ENCODE results near the gene MYH7B. TPM values are rescaled to one million over a fixed set of nuclear protein-coding genes. Genes with fewer than 3 reads are reported as not detected.

Gene MYH7B
- total RNA-seq, 1 experiment from 2014 or later, result 1.0 TPM

- Histone ChIP-seq H3K36me3 (ENCODE audit: low read depth) (no peaks in the 10 kb centered on the region), H3K4me3 (no peak overlapping the region), H3K9me2 (ENCODE audit: insufficient read depth) (no peaks in the 10 kb centered on the region), H3K27me3 (ENCODE audit: insufficient read depth, low read depth) (no peaks in the 10 kb centered on the region), H3K27ac (no peak overlapping the region), H3K4me1 (replicated peaks; ENCODE audit: insufficient read depth) (no peaks in the 10 kb centered on the region), H3F3A (ENCODE audit: insufficient read depth, low read depth) (peaks cover 13% of the 10 kb centered on the region; the same call in 1 of the 2 replicates), H4K20me1 (ENCODE audit: insufficient read depth) (no peaks in the 10 kb centered on the region; the same call in 1 of the 2 replicates), H3K9me3 (ENCODE audit: insufficient read depth, low read depth) (no peaks in the 10 kb centered on the region), H3K4me2 (no peak overlapping the region), H2AFZ (no peak overlapping the region), H3K79me2 (ENCODE audit: low read depth) (no peaks in the 10 kb centered on the region)
- ChIA-PET CTCF (no interaction called here), POLR2A (ENCODE audit: unreplicated experiment) (no interaction called here)
- no TSS peak for BruUV-seq (replicated peaks)
- intact Hi-C loops (cut with micrococcal nuclease; ENCODE audit: unreplicated experiment), result no loop called here
- no peak for DNase-seq
- TF ChIP-seq CTCF (conservative IDR thresholded peaks at IDR 0.05) (no peak), EZH2 (IDR thresholded peaks at IDR 0.05; ENCODE audit: low read depth) (no peak)
These were observed 37.2 kb downstream of the MYH7B start for GRCh38 chr20:34992751-34993417.

- H4K20me1 ChIP-seq (ENCODE audit: insufficient read depth), result no peaks in the 10 kb centered on the region; the same call in 1 of the 2 replicates
- H3K27me3 ChIP-seq (ENCODE audit: insufficient read depth, low read depth), result no peaks in the 10 kb centered on the region
- BruUV-seq (replicated peaks), result no TSS peak
- no peak for DNase-seq
- H3K9me2 ChIP-seq (ENCODE audit: insufficient read depth), result no peaks in the 10 kb centered on the region
- H2AFZ ChIP-seq, result no peak overlapping the region
- no peaks in the 10 kb centered on the region for H3K36me3 ChIP-seq (ENCODE audit: low read depth)
- TF ChIP-seq CTCF (conservative IDR thresholded peaks at IDR 0.05) (no peak), EZH2 (IDR thresholded peaks at IDR 0.05; ENCODE audit: low read depth) (no peak)
- CTCF ChIA-PET, result no interaction called here
- POLR2A ChIA-PET (ENCODE audit: unreplicated experiment), result no interaction called here
- H3K27ac ChIP-seq, result no peak overlapping the region
- no peaks in the 10 kb centered on the region for H3K79me2 ChIP-seq (ENCODE audit: low read depth)
- intact Hi-C loops (cut with micrococcal nuclease; ENCODE audit: unreplicated experiment), result no loop called here
- no peak overlapping the region for H3K4me3 ChIP-seq
- no peak overlapping the region for H3K4me2 ChIP-seq
- H3K9me3 ChIP-seq (ENCODE audit: insufficient read depth, low read depth), result no peaks in the 10 kb centered on the region
- H3K4me1 ChIP-seq (replicated peaks; ENCODE audit: insufficient read depth), result no peaks in the 10 kb centered on the region
- 0 out of 2 replicates have a peak, but pooled peaks cover 8% of the 10 kb centered on the region for H3F3A ChIP-seq (ENCODE audit: insufficient read depth, low read depth)
These were observed 38.4 kb downstream of the MYH7B start for GRCh38 chr20:34993941-34994508.

- Histone ChIP-seq H3K27ac (no peak overlapping the region), H3K9me3 (ENCODE audit: insufficient read depth, low read depth) (no peaks in the 10 kb centered on the region), H3K79me2 (ENCODE audit: low read depth) (no peaks in the 10 kb centered on the region), H3K36me3 (ENCODE audit: low read depth) (no peaks in the 10 kb centered on the region), H3K9me2 (ENCODE audit: insufficient read depth) (no peaks in the 10 kb centered on the region), H3K4me1 (replicated peaks; ENCODE audit: insufficient read depth) (no peaks in the 10 kb centered on the region), H3K4me2 (no peak overlapping the region), H3F3A (ENCODE audit: insufficient read depth, low read depth) (0 out of 2 replicates have a peak, but pooled peaks cover 3% of the 10 kb centered on the region), H3K27me3 (ENCODE audit: insufficient read depth, low read depth) (no peaks in the 10 kb centered on the region), H2AFZ (no peak overlapping the region), H4K20me1 (ENCODE audit: insufficient read depth) (no peaks in the 10 kb centered on the region; the same call in 1 of the 2 replicates), H3K4me3 (no peak overlapping the region)
- intact Hi-C loops (cut with micrococcal nuclease; ENCODE audit: unreplicated experiment), result no loop called here
- POLR2A ChIA-PET (ENCODE audit: unreplicated experiment), result no interaction called here
- BruUV-seq (replicated peaks), result no TSS peak
- DNase-seq, result no peak
- CTCF ChIA-PET, result no interaction called here
- TF ChIP-seq EZH2 (IDR thresholded peaks at IDR 0.05; ENCODE audit: low read depth) (no peak), CTCF (conservative IDR thresholded peaks at IDR 0.05) (no peak)
These were observed 39.0 kb downstream of the MYH7B start for GRCh38 chr20:34994509-34995131.
